GM21576 (cell line): Measurements from ENCODE around the gene NFIA.

Experiments
- ATAC-seq: cut with Tn5 transposase; IDR thresholded peaks from one replicate; pipeline ENCODE4 v1.9.1; 2021; ENCODE audit warnings: mild to moderate bottlenecking, moderate library complexity; ENCODE audit not compliant: unreplicated experiment

The NFIA gene

GRCh38 chr1:61143821-61144424 is 61.6 kb downstream of the NFIA start:
- ATAC-seq = no peak

GRCh38 chr1:61149010-61149860 is 66.9 kb downstream of the NFIA start:
- ATAC-seq = no peak

- no peak for ATAC-seq
These were observed 69.2 kb downstream of the NFIA start for GRCh38 chr1:61151565-61151964.

- no peak for ATAC-seq
These were observed 69.7 kb downstream of the NFIA start for GRCh38 chr1:61152066-61152465.

GRCh38 chr1:61152469-61153105 is 70.2 kb downstream of the NFIA start:
- no peak for ATAC-seq

GRCh38 chr1:61156576-61157467 is 74.5 kb downstream of the NFIA start:
- no peak for ATAC-seq

- no peak for ATAC-seq
These were observed 75.2 kb downstream of the NFIA start for GRCh38 chr1:61157468-61157987.

- ATAC-seq = no peak
These were observed 76.2 kb downstream of the NFIA start for GRCh38 chr1:61158591-61158990.

- ATAC-seq = no peak
These were observed 78.2 kb downstream of the NFIA start for GRCh38 chr1:61160526-61160925.

GRCh38 chr1:61162520-61163258 is 80.3 kb downstream of the NFIA start:
- ATAC-seq = no peak

- no peak for ATAC-seq
These were observed 81.0 kb downstream of the NFIA start for GRCh38 chr1:61163355-61163754.

- no peak for ATAC-seq
These were observed 83.0 kb downstream of the NFIA start for GRCh38 chr1:61165402-61165801.

- ATAC-seq = no peak
These were observed 84.9 kb downstream of the NFIA start for GRCh38 chr1:61167309-61167708.

GRCh38 chr1:61169045-61169444 is 86.7 kb downstream of the NFIA start:
- no peak for ATAC-seq

- ATAC-seq = no peak
These were observed 87.3 kb downstream of the NFIA start for GRCh38 chr1:61169634-61170033.

GRCh38 chr1:61170328-61171238 is 88.2 kb downstream of the NFIA start:
- no peak for ATAC-seq

GRCh38 chr1:61171346-61171745 is 89.0 kb downstream of the NFIA start:
- no peak for ATAC-seq

GRCh38 chr1:61171974-61172373 is 89.6 kb downstream of the NFIA start:
- ATAC-seq = no peak

GRCh38 chr1:61173118-61173517 is 90.8 kb downstream of the NFIA start:
- ATAC-seq = no peak
